Trophoblast cell (in vitro differentiated cells and primary cell): ENCODE results near the gene NEGR1.

Source experiments
- DNase-seq, 2 donors: peaks; one replicate each; pipeline ENCODE4 v3.0.0-alpha.2; 2016
- H2AFZ ChIP-seq: 2 replicates; pipeline ENCODE4 v1.6.1; 2013; ENCODE audit warnings: low read length, moderate library complexity, mild to moderate bottlenecking; ENCODE audit not compliant: insufficient read depth, poor library complexity
- H2AK5ac ChIP-seq: 2 replicates; pipeline ENCODE4 v1.6.1; 2013; ENCODE audit warnings: mild to moderate bottlenecking, low read length
- H2BK120ac ChIP-seq: 2 replicates; pipeline ENCODE4 v1.6.1; 2013; ENCODE audit warnings: low read length, mild to moderate bottlenecking, moderate library complexity; ENCODE audit not compliant: insufficient read depth, poor library complexity
- H2BK12ac ChIP-seq: 2 replicates; pipeline ENCODE4 v1.6.1; 2013; ENCODE audit warnings: mild to moderate bottlenecking, low read length, moderate library complexity
- H2BK5ac ChIP-seq: 2 replicates; pipeline ENCODE4 v1.6.1; 2013; ENCODE audit warnings: low read length, low read depth, moderate library complexity, mild to moderate bottlenecking; ENCODE audit not compliant: poor library complexity
- H3K14ac ChIP-seq: 2 replicates; pipeline ENCODE4 v1.6.1; 2013; ENCODE audit warnings: mild to moderate bottlenecking, low read length
- H3K18ac ChIP-seq: 2 replicates; pipeline ENCODE4 v1.6.1; 2013; ENCODE audit warnings: mild to moderate bottlenecking, low read length
- H3K23ac ChIP-seq: 2 replicates; pipeline ENCODE4 v1.6.1; 2013; ENCODE audit warnings: low read length
- H3K27ac ChIP-seq: 2 replicates; pipeline ENCODE4 v1.5.1; 2013; ENCODE audit warnings: low read depth, mild to moderate bottlenecking, inconsistent platforms, low read length, moderate library complexity
- H3K27me3 ChIP-seq: 2 replicates; pipeline ENCODE4 v1.6.1; 2013; ENCODE audit warnings: inconsistent platforms, mild to moderate bottlenecking, low read length, moderate library complexity; ENCODE audit not compliant: insufficient read depth
- H3K36me3 ChIP-seq, 2 experiments: 1 replicate in 1 of 2; 2 replicates in 1 of 2; pipeline ENCODE4 v1.6.1; 2013; ENCODE audit warnings: low read length in 2 of 2, mild to moderate bottlenecking in 2 of 2, moderate library complexity in 1 of 2; ENCODE audit not compliant: insufficient read depth in 2 of 2, control insufficient read depth in 1 of 2
- H3K4ac ChIP-seq: 2 replicates; pipeline ENCODE4 v1.6.1; 2013; ENCODE audit warnings: low read depth, mild to moderate bottlenecking, low read length, moderate library complexity
- H3K4me1 ChIP-seq, 2 experiments: 1 replicate in 1 of 2; 2 replicates in 1 of 2; pipeline ENCODE4 v1.6.1; 2013; ENCODE audit warnings: low read length in 2 of 2, mild to moderate bottlenecking in 2 of 2, moderate library complexity in 1 of 2; ENCODE audit not compliant: insufficient read depth in 2 of 2, control insufficient read depth in 1 of 2
- H3K4me2 ChIP-seq: 2 replicates; pipeline ENCODE4 v1.6.1; 2013; ENCODE audit warnings: inconsistent platforms, mild to moderate bottlenecking, low read length, moderate library complexity
- H3K4me3 ChIP-seq: 2 replicates; pipeline ENCODE4 v1.5.1; 2013; ENCODE audit warnings: mild to moderate bottlenecking, low read depth, low read length, inconsistent platforms
- H3K79me1 ChIP-seq: one replicate; pipeline ENCODE4 v1.6.1; 2013; ENCODE audit warnings: low read length
- H3K79me2 ChIP-seq: 2 replicates; pipeline ENCODE4 v1.6.1; 2013; ENCODE audit warnings: low read length, mild to moderate bottlenecking; ENCODE audit not compliant: control insufficient read depth, insufficient read depth, poor library complexity
- H3K9ac ChIP-seq: 2 replicates; pipeline ENCODE4 v1.6.1; 2013; ENCODE audit warnings: mild to moderate bottlenecking, low read length
- H3K9me3 ChIP-seq: 2 replicates; pipeline ENCODE4 v1.6.1; 2013; ENCODE audit warnings: low read depth, mild to moderate bottlenecking, control low read depth, inconsistent platforms, low read length; ENCODE audit not compliant: insufficient read depth
- H4K12ac ChIP-seq: 2 replicates; pipeline ENCODE4 v1.6.1; 2013; ENCODE audit warnings: low read depth, mild to moderate bottlenecking, low read length, moderate library complexity
- H4K8ac ChIP-seq: 2 replicates; pipeline ENCODE4 v1.6.1; 2013; ENCODE audit warnings: low read depth, mild to moderate bottlenecking, low read length, moderate library complexity
- H4K91ac ChIP-seq: one replicate; pipeline ENCODE4 v1.6.1; 2013; ENCODE audit warnings: low read depth, mild to moderate bottlenecking, low read length, moderate library complexity
- WGBS: extraction: QIAGEN DNeasy Blood & Tissue Kit; methylation state at CpG from one replicate; pipeline ENCODE4 v1.1.7; 2013; ENCODE audit warnings: missing lambda C conversion rate; ENCODE audit not compliant: insufficient read length, insufficient coverage; ENCODE audit errors: extremely low coverage; 5-methylcytosine and 5-hydroxymethylcytosine counted together

Gene NEGR1

GRCh38 chr1:72207059-72207458 is 75.3 kb downstream of the NEGR1 start:
- no peak overlapping the region for H4K91ac ChIP-seq
- no peak overlapping the region for H3K27ac ChIP-seq
- no peak overlapping the region for H3K14ac ChIP-seq
- no peaks in the 10 kb centered on the region for H3K27me3 ChIP-seq
- H4K12ac ChIP-seq, result no peak overlapping the region
- no peak overlapping the region for H2AFZ ChIP-seq
- no peaks in the 10 kb centered on the region for H3K79me1 ChIP-seq
- no peak overlapping the region for H2BK5ac ChIP-seq
- no peak overlapping the region for H3K4me2 ChIP-seq
- H3K9ac ChIP-seq, result no peak overlapping the region
- H3K4me1 ChIP-seq, result no peaks in the 10 kb centered on the region
- no peak overlapping the region for H3K23ac ChIP-seq
- H2BK120ac ChIP-seq, result no peak overlapping the region
- no peak overlapping the region for H2AK5ac ChIP-seq
- WGBS, result no CpG with 5 or more reads among the region's 1 CpG
- H3K9me3 ChIP-seq, result no peaks in the 10 kb centered on the region
- no peak overlapping the region for H3K4ac ChIP-seq
- no peak overlapping the region for H3K4me3 ChIP-seq
- no peaks in the 10 kb centered on the region for H3K79me2 ChIP-seq
- DNase-seq, result no peak
- H2BK12ac ChIP-seq, result no peak overlapping the region
- H3K18ac ChIP-seq, result no peak overlapping the region
- no peaks in the 10 kb centered on the region for H3K36me3 ChIP-seq
- no peak overlapping the region for H4K8ac ChIP-seq

DNA sequence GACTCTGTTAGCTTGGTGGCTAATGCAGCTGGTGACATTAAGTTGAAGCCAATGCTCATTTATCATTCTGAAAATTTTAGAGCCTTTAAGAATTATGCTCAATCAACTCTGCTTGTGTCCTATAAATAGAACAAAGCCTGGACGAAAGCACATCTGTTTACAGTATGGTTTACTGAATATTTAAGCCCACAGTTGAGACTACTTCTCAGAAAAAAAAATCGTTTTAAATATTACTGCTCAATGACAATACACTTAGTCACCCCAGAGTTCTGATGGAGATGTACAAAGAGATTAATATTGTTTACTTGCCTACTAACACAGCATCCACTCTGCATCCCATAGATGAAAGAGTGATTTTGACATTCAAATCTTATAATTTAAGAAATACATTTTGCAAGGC is 79.6 kb downstream of the NEGR1 start:
- no peaks in the 10 kb centered on the region for H3K4me1 ChIP-seq
- no peak overlapping the region for H4K12ac ChIP-seq
- no peak overlapping the region for H2BK12ac ChIP-seq
- no peaks in the 10 kb centered on the region for H3K79me2 ChIP-seq
- H3K23ac ChIP-seq, result no peak overlapping the region
- WGBS, result no CpG with 5 or more reads among the region's 2 CpGs
- no peak overlapping the region for H3K18ac ChIP-seq
- H2AFZ ChIP-seq, result no peak overlapping the region
- no peak overlapping the region for H4K8ac ChIP-seq
- H3K4me2 ChIP-seq, result no peak overlapping the region
- no peaks in the 10 kb centered on the region for H3K79me1 ChIP-seq
- no peak overlapping the region for H2BK120ac ChIP-seq
- no peak for DNase-seq
- no peak overlapping the region for H3K4ac ChIP-seq
- no peak overlapping the region for H3K27ac ChIP-seq
- no peak overlapping the region for H2AK5ac ChIP-seq
- H3K9me3 ChIP-seq, result no peaks in the 10 kb centered on the region
- no peak overlapping the region for H3K9ac ChIP-seq
- H3K36me3 ChIP-seq, result no peaks in the 10 kb centered on the region
- H3K14ac ChIP-seq, result no peak overlapping the region
- H3K27me3 ChIP-seq, result no peaks in the 10 kb centered on the region
- H3K4me3 ChIP-seq, result no peak overlapping the region
- H4K91ac ChIP-seq, result no peak overlapping the region
- H2BK5ac ChIP-seq, result no peak overlapping the region

DNA sequence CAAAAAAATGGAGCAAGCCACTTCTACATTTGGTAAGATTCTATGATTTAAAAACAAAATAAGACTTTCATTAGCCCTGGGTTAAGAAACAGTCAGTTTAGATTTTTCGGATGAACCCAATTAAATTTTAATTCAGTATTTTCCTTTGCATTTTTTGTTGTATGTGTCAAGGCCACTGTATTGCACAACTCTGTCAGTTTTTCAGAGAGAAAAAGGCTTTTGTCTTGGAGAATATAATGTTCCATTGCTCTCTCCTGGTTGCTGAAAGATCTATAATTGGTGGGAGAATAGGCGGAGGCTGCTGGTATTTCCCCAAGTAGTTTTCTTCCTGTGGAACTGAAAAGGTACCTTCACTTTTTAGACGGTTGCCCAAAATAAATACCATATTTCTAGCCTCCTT is 84.6 kb downstream of the NEGR1 start:
- H3K18ac ChIP-seq, result no peak overlapping the region
- H3K4me3 ChIP-seq, result no peak overlapping the region
- no peak overlapping the region for H4K91ac ChIP-seq
- H2BK12ac ChIP-seq, result no peak overlapping the region
- no peak overlapping the region for H2BK120ac ChIP-seq
- no peak overlapping the region for H2AK5ac ChIP-seq
- WGBS, result no CpG with 5 or more reads among the region's 3 CpGs
- no peaks in the 10 kb centered on the region for H3K79me1 ChIP-seq
- H3K4me1 ChIP-seq, result no peaks in the 10 kb centered on the region
- H3K9ac ChIP-seq, result no peak overlapping the region
- H4K12ac ChIP-seq, result no peak overlapping the region
- no peak overlapping the region for H2BK5ac ChIP-seq
- H3K27me3 ChIP-seq, result no peaks in the 10 kb centered on the region
- H3K4ac ChIP-seq, result no peak overlapping the region
- H3K9me3 ChIP-seq, result no peaks in the 10 kb centered on the region
- H3K79me2 ChIP-seq, result no peaks in the 10 kb centered on the region
- H4K8ac ChIP-seq, result no peak overlapping the region
- no peak for DNase-seq
- no peak overlapping the region for H2AFZ ChIP-seq
- H3K27ac ChIP-seq, result no peak overlapping the region
- no peak overlapping the region for H3K23ac ChIP-seq
- H3K4me2 ChIP-seq, result no peak overlapping the region
- H3K14ac ChIP-seq, result no peak overlapping the region
- H3K36me3 ChIP-seq, result no peaks in the 10 kb centered on the region

DNA sequence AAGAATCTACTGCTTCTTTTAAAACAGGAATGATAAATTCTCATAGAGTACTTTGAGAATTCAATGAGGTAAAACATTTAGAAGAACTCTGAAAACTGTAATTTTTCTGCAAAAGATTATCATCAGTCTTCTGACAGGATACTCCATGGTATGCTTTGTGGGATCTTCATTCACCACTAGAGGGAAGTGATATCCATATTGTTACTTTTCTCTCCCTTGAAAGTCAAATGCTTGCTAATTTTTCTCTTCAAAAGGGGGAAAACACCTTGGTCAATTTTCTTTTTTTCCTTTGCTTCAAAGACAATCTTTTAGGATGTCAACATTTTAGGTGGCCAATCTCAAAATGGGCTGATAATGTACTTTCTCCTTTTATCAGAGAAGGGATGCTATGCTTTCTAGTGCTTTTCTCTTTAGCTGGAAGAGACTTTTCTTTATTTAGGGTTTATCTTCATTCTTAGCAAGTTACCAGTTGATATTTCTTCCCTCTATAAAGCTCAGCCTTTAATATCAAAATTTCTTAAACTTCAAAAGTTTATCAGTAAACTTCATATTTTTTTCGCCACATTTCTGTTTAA is 95.5 kb downstream of the NEGR1 start:
- no peaks in the 10 kb centered on the region for H3K79me2 ChIP-seq
- WGBS, result no CpG with 5 or more reads among the region's 1 CpG
- no peak overlapping the region for H3K4ac ChIP-seq

More for the DNA sequence above, 95.5 kb downstream of the NEGR1 start:
- Histone ChIP-seq H3K9ac (no peak overlapping the region), H3K27ac (no peak overlapping the region), H3K9me3 (no peaks in the 10 kb centered on the region), H4K91ac (no peak overlapping the region), H2AK5ac (no peak overlapping the region), H2BK120ac (no peak overlapping the region), H4K8ac (no peak overlapping the region), H3K79me1 (no peaks in the 10 kb centered on the region), H3K23ac (no peak overlapping the region), H3K4me3 (no peak overlapping the region), H4K12ac (no peak overlapping the region), H2AFZ (no peak overlapping the region), H2BK5ac (no peak overlapping the region), H3K27me3 (no peaks in the 10 kb centered on the region), H3K14ac (no peak overlapping the region), H2BK12ac (no peak overlapping the region), H3K36me3 (no peaks in the 10 kb centered on the region), H3K4me1 (no peaks in the 10 kb centered on the region), H3K18ac (no peak overlapping the region), H3K4me2 (no peak overlapping the region)
- peak in 1 of 2 donors; percentile 26 for DNase-seq
